HUES48 (cell line): Measurements from ENCODE around the gene GJC1.

Experiments used
- H3K27ac ChIP-seq: one replicate; pipeline ENCODE4 v1.7.0; 2013; ENCODE audit warnings: low read depth, low read length, inconsistent platforms
- H3K27me3 ChIP-seq: 2 replicates; pipeline ENCODE4 v1.6.1; 2013; ENCODE audit warnings: mild to moderate bottlenecking, low read length; ENCODE audit not compliant: control insufficient read depth, insufficient read depth
- H3K36me3 ChIP-seq: 2 replicates; pipeline ENCODE4 v1.6.1; 2013; ENCODE audit warnings: low read length; ENCODE audit not compliant: control insufficient read depth, insufficient read depth
- H3K4me1 ChIP-seq: 2 replicates; pipeline ENCODE4 v1.6.1; 2013; ENCODE audit warnings: mild to moderate bottlenecking, low read length; ENCODE audit not compliant: control insufficient read depth, insufficient read depth
- H3K4me3 ChIP-seq: 2 replicates; pipeline ENCODE4 v1.5.1; 2013; ENCODE audit warnings: mild to moderate bottlenecking, low read depth, low read length
- H3K9ac ChIP-seq: 2 replicates; pipeline ENCODE4 v1.6.1; 2013; ENCODE audit warnings: mild to moderate bottlenecking, low read depth, low read length, moderate library complexity
- H3K9me3 ChIP-seq: 2 replicates; pipeline ENCODE4 v1.6.1; 2013; ENCODE audit warnings: low read length; ENCODE audit not compliant: control insufficient read depth, insufficient read depth

GJC1 gene

GRCh38 chr17:44796731-44797130 is 33.4 kb downstream of the GJC1 start:
- Histone ChIP-seq H3K4me1 (peaks cover 9% of the 10 kb centered on the region), H3K4me3 (no peak overlapping the region), H3K27ac (no peak overlapping the region), H3K36me3 (peaks cover 37% of the 10 kb centered on the region), H3K9me3 (no peaks in the 10 kb centered on the region), H3K27me3 (no peaks in the 10 kb centered on the region), H3K9ac (no peak overlapping the region)

DNA sequence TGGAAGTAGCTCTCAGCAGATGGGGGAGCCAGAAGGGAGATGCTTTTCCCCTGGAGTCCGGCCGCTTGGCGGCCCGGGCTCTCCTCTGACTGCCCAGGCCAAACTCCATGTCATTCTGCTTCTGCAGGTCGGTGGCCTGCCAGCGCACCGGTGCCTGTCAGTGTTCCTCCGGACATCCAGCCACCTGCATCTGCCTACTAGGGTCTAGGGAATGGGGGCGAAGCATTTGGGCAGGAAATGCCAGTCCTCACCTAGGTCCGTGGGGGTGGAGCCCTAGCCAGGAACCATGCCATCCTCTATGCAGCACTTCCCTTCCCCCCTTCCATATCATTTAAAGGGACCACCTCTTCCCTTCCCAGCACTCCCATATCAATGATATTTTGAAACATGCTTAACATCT is 34.2 kb downstream of the GJC1 start:
- Histone ChIP-seq H3K9ac (no peak overlapping the region), H3K9me3 (no peaks in the 10 kb centered on the region), H3K4me1 (peaks cover 9% of the 10 kb centered on the region), H3K4me3 (no peak overlapping the region), H3K27ac (peak overlapping the region; percentile 77), H3K27me3 (no peaks in the 10 kb centered on the region), H3K36me3 (peaks cover 31% of the 10 kb centered on the region)

GRCh38 chr17:44795421-44795820 is 34.7 kb downstream of the GJC1 start:
- Histone ChIP-seq H3K9ac (no peak overlapping the region), H3K27me3 (no peaks in the 10 kb centered on the region), H3K4me1 (peaks cover 9% of the 10 kb centered on the region), H3K27ac (peak overlapping the region; percentile 77), H3K9me3 (no peaks in the 10 kb centered on the region), H3K36me3 (peaks cover 27% of the 10 kb centered on the region), H3K4me3 (no peak overlapping the region)

DNA sequence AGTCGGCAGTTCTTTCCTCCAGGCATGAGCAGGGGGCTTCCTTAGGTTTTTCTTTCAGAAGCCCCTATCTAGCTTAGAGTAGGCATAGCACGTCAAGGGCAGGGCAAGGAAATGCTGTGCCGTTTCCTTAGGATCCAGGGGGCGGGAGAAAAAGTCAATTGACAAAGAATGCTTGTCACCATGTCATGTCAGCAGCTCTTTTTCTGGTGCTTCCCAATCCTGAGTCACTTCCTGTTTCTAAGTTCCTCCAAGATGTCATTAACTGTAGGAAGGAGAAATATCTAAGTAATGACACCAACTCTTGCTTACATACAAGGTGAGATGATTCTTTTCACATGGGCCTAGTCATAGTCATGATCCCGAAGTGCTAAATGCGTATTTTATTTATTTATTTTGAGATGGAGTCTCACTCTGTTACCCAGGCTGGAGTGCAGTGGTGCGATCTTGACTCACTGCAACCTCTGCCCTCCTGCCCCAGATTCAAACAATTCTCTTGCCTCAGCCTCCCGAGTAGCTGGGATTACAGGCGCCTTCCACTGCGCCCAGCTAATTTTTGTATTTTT is 35.2 kb downstream of the GJC1 start:
- no peaks in the 10 kb centered on the region for H3K9me3 ChIP-seq

GRCh38 chr17:44793885-44794842 is 35.9 kb downstream of the GJC1 start:
- Histone ChIP-seq H3K27ac (peak overlapping the region; percentile 77), H3K4me3 (no peak overlapping the region), H3K9me3 (no peaks in the 10 kb centered on the region), H3K9ac (no peak overlapping the region), H3K4me1 (peaks cover 9% of the 10 kb centered on the region), H3K27me3 (no peaks in the 10 kb centered on the region), H3K36me3 (peaks cover 19% of the 10 kb centered on the region; the same call in 1 of the 2 replicates)

More for the DNA sequence above, 35.2 kb downstream of the GJC1 start:
- Histone ChIP-seq H3K4me3 (no peak overlapping the region), H3K27me3 (no peaks in the 10 kb centered on the region), H3K27ac (peak overlapping the region; percentile 77), H3K4me1 (peaks cover 9% of the 10 kb centered on the region), H3K36me3 (peaks cover 25% of the 10 kb centered on the region; the same call in 1 of the 2 replicates), H3K9ac (no peak overlapping the region)

- H3K4me1 ChIP-seq, result peaks cover 6% of the 10 kb centered on the region; the same call in 1 of the 2 replicates
- peaks cover 4% of the 10 kb centered on the region; the same call in 1 of the 2 replicates for H3K36me3 ChIP-seq
- no peak overlapping the region for H3K27ac ChIP-seq
- no peaks in the 10 kb centered on the region for H3K27me3 ChIP-seq
- H3K9ac ChIP-seq, result no peak overlapping the region
- no peaks in the 10 kb centered on the region for H3K9me3 ChIP-seq
- H3K4me3 ChIP-seq, result no peak overlapping the region
These were observed 37.8 kb downstream of the GJC1 start for GRCh38 chr17:44792276-44792675.

GRCh38 chr17:44788139-44788538 is 41.9 kb downstream of the GJC1 start:
- H3K9ac ChIP-seq, result no peak overlapping the region
- no peaks in the 10 kb centered on the region for H3K36me3 ChIP-seq
- H3K4me3 ChIP-seq, result no peak overlapping the region
- no peaks in the 10 kb centered on the region for H3K27me3 ChIP-seq
- H3K27ac ChIP-seq, result no peak overlapping the region
- no peaks in the 10 kb centered on the region for H3K4me1 ChIP-seq
- no peaks in the 10 kb centered on the region for H3K9me3 ChIP-seq

DNA sequence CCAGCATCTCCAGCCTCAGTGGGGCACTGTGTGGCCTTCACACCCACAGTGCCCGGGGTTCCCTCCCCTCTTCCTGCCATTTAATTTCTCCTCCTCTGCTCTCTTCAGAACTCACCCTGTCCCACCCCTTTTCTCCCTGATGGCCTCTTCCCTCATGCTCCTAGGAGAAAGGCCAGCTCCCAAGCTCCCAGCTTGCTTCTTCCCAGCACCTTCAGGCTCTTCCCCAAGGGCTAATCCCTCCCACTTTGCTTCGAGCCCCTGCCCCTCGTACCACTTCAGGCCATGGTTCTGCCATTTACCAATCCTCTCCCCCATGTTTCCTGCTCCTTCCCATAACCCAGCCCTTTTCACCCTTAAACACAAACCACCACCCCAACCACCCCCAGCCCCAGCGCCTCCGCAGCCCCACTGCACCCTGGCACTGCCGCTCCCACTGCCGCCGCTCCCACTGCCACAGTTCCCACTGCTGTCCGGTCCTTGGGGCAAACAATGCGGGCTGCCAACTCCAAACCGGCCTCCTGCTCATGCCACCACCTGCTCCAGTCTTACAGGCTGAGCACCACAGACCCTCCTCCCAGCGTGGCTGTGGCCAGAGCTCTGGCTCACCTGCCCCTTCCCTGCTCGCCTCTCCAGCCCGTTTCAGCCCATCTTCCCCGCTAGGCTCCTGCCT is 42.7 kb downstream of the GJC1 start:
- Histone ChIP-seq H3K4me1 (peaks cover 5% of the 10 kb centered on the region), H3K9ac (no peak overlapping the region), H3K36me3 (no peaks in the 10 kb centered on the region), H3K27me3 (no peaks in the 10 kb centered on the region), H3K27ac (no peak overlapping the region), H3K9me3 (no peaks in the 10 kb centered on the region), H3K4me3 (no peak overlapping the region)

GRCh38 chr17:44786551-44787081 is 43.5 kb downstream of the GJC1 start:
- Histone ChIP-seq H3K9me3 (no peaks in the 10 kb centered on the region), H3K9ac (no peak overlapping the region), H3K4me1 (peaks cover 13% of the 10 kb centered on the region), H3K27ac (no peak overlapping the region), H3K27me3 (no peaks in the 10 kb centered on the region), H3K4me3 (no peak overlapping the region), H3K36me3 (no peaks in the 10 kb centered on the region)

DNA sequence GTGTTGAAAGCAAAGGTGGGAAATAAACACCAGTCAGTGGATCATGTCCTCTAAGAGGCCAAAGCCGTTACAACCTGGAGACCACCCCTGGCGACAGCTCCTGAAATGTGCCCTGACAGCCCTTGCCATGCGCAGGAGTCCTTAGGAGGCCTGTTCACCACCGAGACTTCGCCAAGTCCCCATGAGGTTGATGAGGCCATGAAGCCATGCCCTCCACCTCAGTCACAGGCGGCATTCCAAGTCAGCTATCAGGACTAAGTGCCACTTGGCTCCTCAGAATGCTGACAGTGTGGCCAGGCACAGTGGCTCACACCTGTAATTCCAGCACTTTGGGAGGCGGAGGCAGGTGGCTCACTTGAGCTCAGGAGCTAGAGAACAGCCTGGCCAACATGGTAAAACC is 44.2 kb downstream of the GJC1 start:
- peaks cover 19% of the 10 kb centered on the region for H3K4me1 ChIP-seq
- H3K4me3 ChIP-seq, result no peak overlapping the region
- H3K36me3 ChIP-seq, result no peaks in the 10 kb centered on the region
- no peaks in the 10 kb centered on the region for H3K27me3 ChIP-seq
- H3K9me3 ChIP-seq, result no peaks in the 10 kb centered on the region
- no peak overlapping the region for H3K9ac ChIP-seq
- H3K27ac ChIP-seq, result no peak overlapping the region
